Choroid plexus epithelial cell (primary cell): ENCODE measurements around the gene CHRNA10.

Source experiments
- DNase-seq: peaks from one replicate; pipeline ENCODE4 v3.0.0-alpha.2; 2010; ENCODE audit warnings: low read depth
- H3K4me3 ChIP-seq: 2 replicates; pipeline ENCODE4 v1.5.1; 2011; ENCODE audit warnings: low read depth, mild to moderate bottlenecking, control low read depth, low read length, moderate library complexity
- CTCF ChIP-seq: conservative IDR thresholded peaks from 2 replicates; pipeline ENCODE4 v1.5.1; 2011; ENCODE audit warnings: low read depth, mild to moderate bottlenecking, control low read depth, inconsistent platforms, low read length, moderate library complexity

Gene CHRNA10

GRCh38 chr11:3671334-3672254 lies at the start of gene CHRNA10:
CHRNA10 (minus strand) TSS chr11:3671384; CDS start chr11:3671312, 72 bp downstream.
- no peak within 1 kb of the TSS for H3K4me3 ChIP-seq
- peak; percentile 12 for DNase-seq

GRCh38 chr11:3712274-3712673 lies 41.1 kb upstream of the CHRNA10 start:
- DNase-seq: no peak
- no peak overlapping the region for H3K4me3 ChIP-seq
- no peak for TF ChIP-seq CTCF

More at GRCh38 chr11:3671334-3672254, at the start of gene CHRNA10:
- TF ChIP-seq CTCF: no peak

GRCh38 chr11:3710485-3711259 lies 39.5 kb upstream of the CHRNA10 start:
- H3K4me3 ChIP-seq: no peak overlapping the region
- peak; percentile 84 for DNase-seq
- TF ChIP-seq CTCF: no peak

- no peak overlapping the region for H3K4me3 ChIP-seq
- peak; percentile 72 for DNase-seq
- no peak for TF ChIP-seq CTCF
These were observed 38.8 kb upstream of the CHRNA10 start for GRCh38 chr11:3709977-3710376.

- H3K4me3 ChIP-seq: no peak overlapping the region
- no peak for DNase-seq
- no peak for TF ChIP-seq CTCF
These were observed 36.0 kb upstream of the CHRNA10 start for GRCh38 chr11:3707176-3707575.

- no peak for TF ChIP-seq CTCF
- DNase-seq: no peak
- H3K4me3 ChIP-seq: no peak overlapping the region
These were observed 32.2 kb upstream of the CHRNA10 start for GRCh38 chr11:3703383-3703782.
